HG03469 (cell line): ENCODE measurements around the gene GRIPAP1.
"Not testable (repeated sequence)": the region's sequence is repeated elsewhere in the genome, so short reads cannot be mapped to it uniquely, and the experiment has no call there.

Experiments used
- ATAC-seq: cut with Tn5 transposase; IDR thresholded peaks from one replicate; pipeline ENCODE4 v1.9.1; 2021; ENCODE audit warnings: mild to moderate bottlenecking, moderate library complexity, moderate number of reproducible peaks; ENCODE audit not compliant: unreplicated experiment

The GRIPAP1 gene

DNA sequence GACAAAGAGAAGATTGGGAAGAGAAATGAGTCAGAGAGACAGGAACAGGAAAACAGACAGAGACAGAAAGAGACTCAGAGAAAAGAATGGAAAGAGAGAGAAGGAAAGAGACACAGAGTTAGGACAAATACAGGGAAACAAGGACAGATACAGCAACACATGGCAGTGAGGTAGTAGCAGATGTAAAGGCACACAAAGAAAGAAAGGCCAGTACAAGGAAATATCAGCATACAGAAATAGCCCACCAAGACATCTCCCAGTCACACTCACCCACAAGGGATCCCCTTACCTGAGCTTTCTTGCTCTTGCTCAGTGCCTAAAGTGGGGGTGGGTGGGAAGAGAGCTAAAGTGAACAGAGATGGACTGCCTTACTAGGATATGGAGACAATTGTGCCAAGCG, 4.2 kb downstream of the GRIPAP1 start:
- ATAC-seq = no peak

GRCh38 chrX:48997455-48997854, 4.6 kb downstream of the GRIPAP1 start:
- ATAC-seq = no peak

- ATAC-seq = no peak
Observed at GRCh38 chrX:48996969-48997368, 5.1 kb downstream of the GRIPAP1 start.

DNA sequence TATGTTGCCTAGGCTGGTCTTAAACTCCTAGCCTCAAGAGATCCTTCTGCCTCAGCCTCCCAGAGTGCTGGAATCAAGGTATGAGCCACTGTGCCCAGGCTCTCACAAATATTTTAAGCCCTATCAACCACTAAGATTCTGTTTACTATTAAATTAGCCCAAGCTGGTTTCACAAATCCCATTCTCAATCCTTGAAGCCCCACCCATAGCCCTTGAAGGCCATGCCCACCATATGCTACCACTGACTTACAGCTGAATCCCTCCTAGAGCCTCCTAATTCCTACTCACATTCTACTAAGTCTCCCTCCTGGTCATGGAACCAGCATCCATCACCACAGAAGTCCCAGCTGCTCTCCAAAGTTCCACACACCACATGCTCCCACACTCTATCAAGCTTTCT, 9.7 kb downstream of the GRIPAP1 start:
- ATAC-seq = no peak

DNA sequence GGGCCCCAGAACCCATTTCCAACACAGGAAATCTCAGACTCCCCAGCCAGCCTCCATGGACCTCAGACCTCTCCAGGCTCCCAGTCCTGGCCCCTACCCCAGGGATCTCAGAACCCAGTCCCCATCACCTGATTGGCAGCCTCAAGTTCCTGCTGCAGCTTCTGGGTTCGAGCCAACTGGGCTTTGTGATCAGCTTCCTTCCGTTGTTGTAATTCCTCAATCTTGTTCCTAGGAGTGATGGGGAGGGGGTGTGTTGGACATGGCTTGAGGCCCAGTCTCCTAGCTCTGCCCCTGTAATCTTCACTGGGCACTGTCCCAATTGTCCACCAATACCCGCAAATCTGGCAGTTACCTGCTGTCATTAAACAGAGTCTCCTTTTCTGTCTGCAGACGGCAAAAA, 12.6 kb downstream of the GRIPAP1 start:
- no peak for ATAC-seq

DNA sequence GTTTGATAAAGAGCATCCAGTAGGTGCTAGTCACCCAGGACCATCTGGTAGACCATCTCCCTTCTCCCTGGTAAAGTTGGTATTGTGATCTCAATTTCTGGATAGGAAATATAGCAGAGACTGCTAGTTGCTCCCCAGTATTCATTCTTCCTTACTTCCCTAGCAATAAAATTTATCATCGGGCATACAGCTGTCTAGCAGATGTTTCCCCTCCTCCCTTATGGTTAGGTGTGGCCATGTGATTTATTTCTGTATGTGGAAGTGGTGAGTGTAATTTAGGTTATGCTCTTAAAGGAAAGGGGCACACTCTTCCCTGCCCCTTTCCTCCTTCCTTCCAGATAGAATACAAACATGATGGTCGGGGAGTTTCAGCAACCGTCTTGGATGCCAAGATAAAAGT, 18.2 kb downstream of the GRIPAP1 start:
- ATAC-seq = no peak

DNA sequence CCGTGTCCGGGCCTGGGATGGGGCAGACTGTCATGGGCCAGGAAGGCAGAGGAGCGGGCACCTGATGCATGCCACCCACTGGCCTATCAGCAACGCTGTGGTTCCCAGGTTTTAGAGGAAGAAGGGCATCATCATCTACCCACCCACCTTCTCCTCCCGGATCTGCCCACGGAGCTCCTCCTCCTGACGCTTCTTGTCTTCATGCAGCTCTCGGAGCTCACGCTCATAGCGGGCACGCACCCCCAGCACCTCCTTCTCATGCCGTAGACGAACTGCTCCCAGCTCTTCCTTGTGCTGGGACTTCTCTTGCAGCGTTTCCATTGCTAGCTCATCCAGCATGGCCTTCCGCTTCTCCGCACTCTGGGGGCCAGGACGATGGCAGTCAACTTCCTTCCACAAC, 19.0 kb downstream of the GRIPAP1 start:
- no peak for ATAC-seq

- ATAC-seq = no peak
Observed at GRCh38 chrX:48981178-48981577, 20.9 kb downstream of the GRIPAP1 start.

GRCh38 chrX:48980341-48980740, 21.7 kb downstream of the GRIPAP1 start:
- not testable (repeated sequence) for ATAC-seq

GRCh38 chrX:48978226-48978625, 23.8 kb downstream of the GRIPAP1 start:
- ATAC-seq = no peak

- no peak for ATAC-seq
Observed at GRCh38 chrX:48976086-48976485, 26.0 kb downstream of the GRIPAP1 start.

DNA sequence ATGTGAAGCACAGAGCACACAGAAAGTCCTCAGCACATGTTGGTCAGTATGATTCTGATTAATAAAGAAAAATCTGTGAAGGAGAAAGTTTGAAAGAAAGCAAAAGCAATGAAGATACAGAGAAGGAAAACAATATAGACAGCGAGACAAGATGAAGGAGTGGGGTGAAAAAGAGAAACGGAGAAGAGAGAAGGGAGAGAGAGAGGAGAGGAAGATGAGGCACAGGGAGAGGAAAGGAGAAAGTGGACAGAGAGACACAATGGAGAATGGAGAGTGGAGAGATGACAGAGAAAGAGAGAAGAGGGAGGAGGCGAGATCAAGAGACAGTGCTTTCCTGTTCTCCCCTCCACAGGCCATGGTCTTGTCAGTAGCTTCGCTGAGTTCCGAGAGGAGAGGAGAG, 26.5 kb downstream of the GRIPAP1 start:
- ATAC-seq = no peak

- ATAC-seq = no peak
Observed at GRCh38 chrX:48975041-48975440, 27.0 kb downstream of the GRIPAP1 start.

DNA sequence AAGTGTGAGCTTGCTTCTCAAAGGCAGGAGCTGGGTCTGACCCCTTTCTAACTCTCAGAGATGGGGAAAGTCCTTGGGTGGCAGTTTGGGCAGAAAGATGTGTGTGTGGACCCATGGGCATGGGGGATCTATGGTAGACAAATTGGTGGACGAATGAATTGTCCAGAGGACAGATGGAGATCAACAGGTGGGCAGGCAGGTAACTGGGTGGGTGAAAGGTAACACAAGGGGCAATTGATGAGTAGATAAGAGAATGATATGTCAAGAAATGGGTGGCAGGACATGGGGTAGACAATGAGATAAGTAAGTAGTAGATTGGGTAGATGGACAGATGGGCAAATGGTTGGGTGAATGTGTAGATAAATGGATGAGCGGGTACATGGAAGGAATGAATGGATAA, 27.5 kb downstream of the GRIPAP1 start:
- no peak for ATAC-seq

GRCh38 chrX:48974033-48974432, 28.0 kb downstream of the GRIPAP1 start:
- ATAC-seq = no peak

DNA sequence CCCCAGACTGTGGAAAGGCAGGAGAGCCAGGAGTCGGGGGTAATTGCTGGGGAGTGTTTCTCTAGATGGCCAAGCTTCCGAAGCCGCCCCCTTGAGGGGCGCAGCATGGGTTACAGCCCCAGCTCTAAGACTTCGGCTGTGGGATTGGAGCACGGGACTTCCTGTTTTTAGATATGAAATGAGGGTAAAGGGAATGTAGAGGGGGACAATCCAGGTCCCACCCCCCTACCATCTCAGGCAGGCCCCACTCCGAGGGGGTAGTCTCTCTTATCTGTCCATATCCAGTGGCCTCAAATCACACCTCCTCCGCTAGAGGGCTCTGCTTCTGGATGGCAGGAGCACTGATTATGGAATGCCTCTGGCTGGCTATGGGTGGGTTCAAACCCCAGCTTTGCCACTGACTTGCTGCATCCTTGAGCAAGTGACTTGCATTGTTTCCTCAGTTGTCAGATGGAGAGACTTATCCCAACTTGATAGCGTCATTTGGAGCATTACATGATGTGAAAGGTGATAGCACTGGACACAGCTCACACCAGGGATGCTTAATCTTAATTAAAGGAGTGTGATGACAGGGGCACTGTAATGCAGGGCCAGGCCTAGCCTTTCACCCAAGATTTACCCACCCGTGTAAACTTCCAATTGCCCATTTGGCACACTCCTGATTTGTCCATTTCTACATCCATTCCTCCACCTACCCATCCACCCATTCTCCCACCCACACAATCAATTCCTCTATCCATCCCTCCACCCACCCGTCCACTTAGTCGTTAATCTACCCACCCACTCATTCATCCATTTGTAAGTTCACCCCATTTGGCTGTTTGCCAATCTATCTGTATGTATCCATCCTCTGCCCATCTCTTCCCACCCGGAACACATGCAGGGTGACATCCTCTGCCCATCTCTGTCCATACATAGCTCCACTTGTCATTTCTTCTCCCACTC, 29.6 kb downstream of the GRIPAP1 start:
- no peak for ATAC-seq

GRCh38 chrX:48971249-48972219, 30.5 kb downstream of the GRIPAP1 start, which contains the start of gene KCND1:
TSS of gene KCND1 (minus strand) at chrX:48971844. CDS start at chrX:48970271, 1,573 bp downstream.
- ATAC-seq = no peak

DNA sequence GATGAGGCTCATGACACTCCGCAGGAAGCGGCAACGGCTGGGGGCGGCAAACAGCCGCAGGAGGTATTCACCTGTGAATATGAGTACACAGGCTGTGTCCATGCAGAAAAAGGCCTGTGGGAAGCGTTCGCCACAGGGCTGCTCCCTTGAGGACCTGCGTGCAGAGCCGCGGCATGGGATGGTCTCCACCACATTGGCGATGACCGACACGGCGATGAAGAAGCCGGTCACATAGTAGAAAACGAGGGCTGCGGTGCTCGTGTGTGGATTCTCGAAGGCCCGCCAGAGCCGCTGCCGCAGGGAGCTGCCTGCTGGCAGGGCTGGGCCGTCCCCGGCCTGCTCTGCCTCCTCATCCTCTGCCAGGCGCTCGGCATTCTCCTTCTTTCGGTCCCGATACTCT, 32.6 kb downstream of the GRIPAP1 start:
- no peak for ATAC-seq

DNA sequence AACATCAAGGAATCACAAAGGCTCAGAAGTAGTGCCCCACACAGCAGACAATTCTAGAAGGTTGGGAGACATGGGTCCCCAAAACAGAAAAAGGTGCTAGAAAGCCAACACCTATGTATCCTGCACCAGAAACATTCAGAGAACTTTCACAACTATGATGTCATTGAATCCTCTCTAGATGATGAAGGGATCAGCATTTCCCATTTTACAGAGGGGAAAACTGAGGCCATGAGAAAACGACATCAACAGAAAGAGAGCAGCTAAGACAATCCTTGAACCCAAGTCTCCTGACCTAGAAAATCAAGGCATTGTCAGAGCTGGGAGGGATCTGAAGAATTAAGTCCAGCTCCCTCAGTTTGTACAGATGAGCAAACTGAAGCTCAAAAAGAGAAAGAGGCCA, 33.7 kb downstream of the GRIPAP1 start:
- no peak for ATAC-seq

DNA sequence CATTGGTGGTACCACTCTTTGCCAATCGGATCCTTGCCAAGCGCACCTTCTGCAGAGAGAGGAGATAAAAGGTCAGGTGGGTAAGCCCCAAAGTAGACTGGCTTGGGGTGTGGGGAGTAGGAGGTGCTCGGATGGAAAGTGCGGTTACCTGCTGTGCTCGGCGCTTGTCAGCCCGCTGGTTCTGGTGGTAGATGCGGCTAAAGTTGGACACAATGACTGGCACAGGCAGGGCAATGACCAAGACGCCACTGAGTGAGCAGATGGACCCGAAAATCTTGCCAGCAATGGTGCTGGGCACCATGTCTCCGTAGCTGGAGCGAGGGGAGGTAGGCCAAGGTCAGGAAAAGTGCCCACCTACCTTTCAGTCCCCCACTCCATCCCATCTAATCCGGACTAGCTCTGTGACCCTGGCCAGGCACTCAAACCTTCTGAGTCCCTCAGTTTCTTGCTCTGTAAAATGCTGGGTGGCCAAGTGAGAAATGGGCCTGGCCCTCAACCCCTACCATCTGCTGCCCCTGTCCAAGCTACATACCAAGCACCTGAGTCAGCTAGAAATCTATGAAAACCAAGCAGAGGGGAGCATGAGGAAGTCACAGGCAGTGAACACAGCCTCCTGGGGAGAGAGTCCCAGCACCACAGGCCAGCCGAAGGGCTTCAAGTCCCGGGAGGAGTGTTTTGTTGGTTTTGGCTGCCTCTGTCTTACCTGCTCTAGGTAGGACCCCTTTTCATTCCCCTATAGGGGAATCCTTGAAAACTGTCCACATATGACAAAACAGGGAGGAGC, 35.1 kb downstream of the GRIPAP1 start:
- ATAC-seq = no peak

GRCh38 chrX:48965959-48966358, 36.1 kb downstream of the GRIPAP1 start:
- ATAC-seq = no peak
